ENCODE measurements around the gene CCDC57. TPM values are rescaled to one million over a fixed set of nuclear protein-coding genes. Genes with fewer than 3 reads are reported as not detected.

The CCDC57 gene
- total and polyA plus RNA-seq, 2 experiments from 2014 or later, result 10.6 to 15.3 TPM

DNA sequence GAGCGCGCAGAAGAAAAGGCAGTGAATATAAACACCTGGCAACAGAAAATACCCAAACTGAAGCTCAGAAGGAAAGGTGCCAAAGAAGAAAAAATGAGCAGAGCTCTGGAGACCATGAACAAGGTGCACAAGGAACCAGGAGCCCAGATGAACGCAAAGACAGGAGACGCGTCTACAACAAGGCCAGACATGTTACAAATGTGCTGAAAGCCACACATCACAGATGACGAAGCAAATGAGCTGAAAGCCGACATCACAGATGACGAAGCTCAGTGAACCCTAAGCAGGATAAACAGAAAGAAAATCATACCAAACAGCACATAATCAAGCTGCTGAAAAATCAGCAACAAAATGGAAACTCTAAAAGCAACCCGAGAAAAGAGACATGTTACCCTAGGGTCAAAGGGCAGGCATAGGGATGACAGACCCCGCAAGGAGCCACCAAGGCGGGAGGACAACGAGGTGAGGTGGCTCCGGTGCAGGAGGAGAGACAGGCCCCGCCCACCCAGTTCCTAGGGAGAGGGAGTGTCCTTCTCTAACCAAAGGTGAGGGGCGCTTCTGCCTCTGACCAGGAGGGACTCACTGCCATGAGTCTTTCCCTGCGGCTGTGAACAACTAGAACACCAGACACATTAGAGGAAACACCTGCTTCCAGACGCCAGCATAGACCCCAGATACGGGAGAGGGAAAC, 39.1 kb downstream of the CCDC57 start:
- Histone ChIP-seq H3K9me2 (ENCODE audit: insufficient read depth) (no peaks in the 10 kb centered on the region), H3K27ac (no peak overlapping the region), H4K20me1 (ENCODE audit: insufficient read depth) (no peaks in the 10 kb centered on the region), H3K27me3 (replicated peaks; ENCODE audit: insufficient read depth) (no peaks in the 10 kb centered on the region), H3K4me1 (ENCODE audit: insufficient read depth) (no peaks in the 10 kb centered on the region), H3K79me2 (ENCODE audit: insufficient read depth) (no peaks in the 10 kb centered on the region), H3K36me3 (ENCODE audit: low read depth) (no peaks in the 10 kb centered on the region), H2AFZ (no peak overlapping the region), H3K9ac (no peak overlapping the region), H3K4me2 (ENCODE audit: unreplicated experiment) (no peak overlapping the region), H3K9me3 (ENCODE audit: low read depth) (no peaks in the 10 kb centered on the region), H3K4me3 (no peak overlapping the region), H3F3A (ENCODE audit: insufficient read depth) (no peaks in the 10 kb centered on the region)
- in situ Hi-C loops (cut with MboI), result no loop called here
- DNase-seq, result no peak
- 86% methylated on average over 18 of the region's 18 CpGs for WGBS, 2 experiments (ENCODE audit: low coverage in 1 of 2, low lambda C conversion rate in 2 of 2, missing lambda C conversion rate in 2 of 2)
- TF ChIP-seq EZH2phosphoT487 (IDR thresholded peaks at IDR 0.05; ENCODE audit: insufficient read depth, low read depth) (no peak), EZH2 (IDR thresholded peaks at IDR 0.05; ENCODE audit: insufficient read depth, poor library complexity, severe bottlenecking) (no peak)

DNA sequence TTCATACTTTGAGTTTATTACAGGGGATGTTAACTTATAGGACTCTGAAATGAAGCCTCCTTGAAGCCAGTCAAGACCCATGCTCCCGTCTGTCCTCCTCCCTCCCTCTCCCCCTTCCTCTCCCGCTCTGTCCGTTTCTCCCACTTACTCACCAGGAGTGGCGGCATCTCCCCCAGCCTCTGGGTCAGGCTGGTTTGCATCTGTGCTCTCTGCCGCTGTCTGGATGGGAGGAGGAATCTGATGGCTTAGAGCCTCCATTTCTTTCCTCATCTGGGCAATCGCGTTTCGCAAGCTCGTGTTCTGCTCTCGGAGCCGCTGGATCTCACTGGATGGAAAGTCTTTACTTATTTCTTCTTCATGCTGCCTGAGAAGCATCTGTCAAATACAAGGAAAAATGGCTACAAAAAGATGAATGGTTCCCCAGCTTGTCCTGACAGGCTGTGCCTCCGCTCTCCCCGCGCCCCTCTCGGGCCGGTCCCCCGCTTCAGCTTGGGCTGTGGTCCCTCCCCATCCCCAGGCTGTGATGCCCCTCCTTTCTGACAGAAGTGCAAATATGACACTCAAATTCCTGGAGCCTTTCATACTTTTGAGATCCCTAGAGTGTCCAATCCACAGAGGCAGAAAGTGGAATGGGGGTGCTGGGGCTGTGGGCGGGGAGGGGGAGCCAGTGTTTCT, 40.0 kb downstream of the CCDC57 start:
- Histone ChIP-seq H3K79me2 (ENCODE audit: insufficient read depth) (no peaks in the 10 kb centered on the region), H3K9me3 (ENCODE audit: low read depth) (no peaks in the 10 kb centered on the region), H3K27ac (no peak overlapping the region), H3K27me3 (replicated peaks; ENCODE audit: insufficient read depth) (no peaks in the 10 kb centered on the region), H2AFZ (no peak overlapping the region), H3K4me1 (ENCODE audit: insufficient read depth) (no peaks in the 10 kb centered on the region), H3K4me2 (ENCODE audit: unreplicated experiment) (no peak overlapping the region), H4K20me1 (ENCODE audit: insufficient read depth) (no peaks in the 10 kb centered on the region), H3K4me3 (no peak overlapping the region), H3K9me2 (ENCODE audit: insufficient read depth) (no peaks in the 10 kb centered on the region), H3K9ac (no peak overlapping the region), H3F3A (ENCODE audit: insufficient read depth) (no peaks in the 10 kb centered on the region), H3K36me3 (ENCODE audit: low read depth) (no peaks in the 10 kb centered on the region)
- no peak for TF ChIP-seq EZH2 (IDR thresholded peaks at IDR 0.05; ENCODE audit: insufficient read depth, poor library complexity, severe bottlenecking)
- no peak for TF ChIP-seq EZH2phosphoT487 (IDR thresholded peaks at IDR 0.05; ENCODE audit: insufficient read depth, low read depth)
- 96 to 98% methylated on average over 18 of the region's 18 CpGs for WGBS, 2 experiments (ENCODE audit: low coverage in 1 of 2, low lambda C conversion rate in 2 of 2, missing lambda C conversion rate in 2 of 2)
- no peak for DNase-seq
- in situ Hi-C loops (cut with MboI), result no loop called here

GRCh38 chr17:82171750-82172375, 40.8 kb downstream of the CCDC57 start:
- 90% methylated on average over 14 of the region's 14 CpGs for WGBS, 2 experiments (ENCODE audit: low coverage in 1 of 2, low lambda C conversion rate in 2 of 2, missing lambda C conversion rate in 2 of 2)
- no peak for DNase-seq
- in situ Hi-C loops (cut with MboI), result no loop called here
- no peak overlapping the region for H3K4me3 ChIP-seq
- no peaks in the 10 kb centered on the region for H3K4me1 ChIP-seq (ENCODE audit: insufficient read depth)
- H3K27ac ChIP-seq, result no peak overlapping the region
- H2AFZ ChIP-seq, result no peak overlapping the region
- H3K9me2 ChIP-seq (ENCODE audit: insufficient read depth), result no peaks in the 10 kb centered on the region
- no peak overlapping the region for H3K4me2 ChIP-seq (ENCODE audit: unreplicated experiment)
- H4K20me1 ChIP-seq (ENCODE audit: insufficient read depth), result no peaks in the 10 kb centered on the region
- no peaks in the 10 kb centered on the region for H3K36me3 ChIP-seq (ENCODE audit: low read depth)
- H3K79me2 ChIP-seq (ENCODE audit: insufficient read depth), result no peaks in the 10 kb centered on the region
- TF ChIP-seq EZH2phosphoT487 (IDR thresholded peaks at IDR 0.05; ENCODE audit: insufficient read depth, low read depth) (no peak), EZH2 (IDR thresholded peaks at IDR 0.05; ENCODE audit: insufficient read depth, poor library complexity, severe bottlenecking) (no peak)
- H3F3A ChIP-seq (ENCODE audit: insufficient read depth), result no peaks in the 10 kb centered on the region
- no peaks in the 10 kb centered on the region for H3K9me3 ChIP-seq (ENCODE audit: low read depth)
- H3K27me3 ChIP-seq (replicated peaks; ENCODE audit: insufficient read depth), result no peaks in the 10 kb centered on the region
- no peak overlapping the region for H3K9ac ChIP-seq

GRCh38 chr17:82170412-82170961, 42.2 kb downstream of the CCDC57 start:
- Histone ChIP-seq H3K4me2 (ENCODE audit: unreplicated experiment) (no peak overlapping the region), H2AFZ (no peak overlapping the region), H3K27me3 (replicated peaks; ENCODE audit: insufficient read depth) (no peaks in the 10 kb centered on the region), H3K9ac (no peak overlapping the region), H4K20me1 (ENCODE audit: insufficient read depth) (no peaks in the 10 kb centered on the region), H3K4me3 (no peak overlapping the region), H3K9me3 (ENCODE audit: low read depth) (no peaks in the 10 kb centered on the region), H3K36me3 (ENCODE audit: low read depth) (no peaks in the 10 kb centered on the region), H3K9me2 (ENCODE audit: insufficient read depth) (no peaks in the 10 kb centered on the region), H3K4me1 (ENCODE audit: insufficient read depth) (no peaks in the 10 kb centered on the region), H3F3A (ENCODE audit: insufficient read depth) (no peaks in the 10 kb centered on the region), H3K27ac (no peak overlapping the region), H3K79me2 (ENCODE audit: insufficient read depth) (no peaks in the 10 kb centered on the region)
- 82 to 83% methylated on average over 19 of the region's 19 CpGs for WGBS, 2 experiments (ENCODE audit: low coverage in 1 of 2, low lambda C conversion rate in 2 of 2, missing lambda C conversion rate in 2 of 2)
- no peak for DNase-seq
- TF ChIP-seq EZH2 (IDR thresholded peaks at IDR 0.05; ENCODE audit: insufficient read depth, poor library complexity, severe bottlenecking) (no peak), EZH2phosphoT487 (IDR thresholded peaks at IDR 0.05; ENCODE audit: insufficient read depth, low read depth) (no peak)
- in situ Hi-C loops (cut with MboI), result no loop called here
